ENCODE data around the gene PHKA2.
A peak's percentile ranks its signal among the peaks of the same experiment; 100 is the strongest.

Gene PHKA2

DNA sequence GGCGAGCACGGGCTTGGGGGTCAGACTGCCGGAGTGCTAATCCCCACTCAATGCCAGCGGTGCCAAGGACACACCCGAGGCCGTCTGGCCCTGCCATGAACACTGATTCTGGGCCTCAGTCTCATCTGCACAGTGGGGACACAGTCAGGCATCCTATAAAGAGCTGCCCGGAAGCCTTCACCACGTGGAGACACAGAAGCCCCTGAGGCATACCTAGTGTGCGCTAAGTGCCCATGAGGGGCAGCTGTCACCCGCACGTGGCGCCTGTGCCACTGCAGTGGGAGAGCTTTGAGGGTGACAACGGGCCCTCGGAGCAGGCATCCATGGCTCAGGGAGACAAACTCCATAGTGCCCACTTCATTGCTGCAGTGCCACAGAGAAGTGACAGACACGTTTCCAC lies 86.3 kb downstream of the PHKA2 start:
- TF ChIP-seq, protein P1, sequence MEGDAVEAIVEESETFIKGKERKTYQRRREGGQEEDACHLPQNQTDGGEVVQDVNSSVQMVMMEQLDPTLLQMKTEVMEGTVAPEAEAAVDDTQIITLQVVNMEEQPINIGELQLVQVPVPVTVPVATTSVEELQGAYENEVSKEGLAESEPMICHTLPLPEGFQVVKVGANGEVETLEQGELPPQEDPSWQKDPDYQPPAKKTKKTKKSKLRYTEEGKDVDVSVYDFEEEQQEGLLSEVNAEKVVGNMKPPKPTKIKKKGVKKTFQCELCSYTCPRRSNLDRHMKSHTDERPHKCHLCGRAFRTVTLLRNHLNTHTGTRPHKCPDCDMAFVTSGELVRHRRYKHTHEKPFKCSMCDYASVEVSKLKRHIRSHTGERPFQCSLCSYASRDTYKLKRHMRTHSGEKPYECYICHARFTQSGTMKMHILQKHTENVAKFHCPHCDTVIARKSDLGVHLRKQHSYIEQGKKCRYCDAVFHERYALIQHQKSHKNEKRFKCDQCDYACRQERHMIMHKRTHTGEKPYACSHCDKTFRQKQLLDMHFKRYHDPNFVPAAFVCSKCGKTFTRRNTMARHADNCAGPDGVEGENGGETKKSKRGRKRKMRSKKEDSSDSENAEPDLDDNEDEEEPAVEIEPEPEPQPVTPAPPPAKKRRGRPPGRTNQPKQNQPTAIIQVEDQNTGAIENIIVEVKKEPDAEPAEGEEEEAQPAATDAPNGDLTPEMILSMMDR (IDR thresholded peaks at IDR 0.05; ENCODE audit: low read depth, low read length), result no peak
- no peak overlapping the region for H3K4me3 ChIP-seq (ENCODE audit: low read depth, low read length)

DNA sequence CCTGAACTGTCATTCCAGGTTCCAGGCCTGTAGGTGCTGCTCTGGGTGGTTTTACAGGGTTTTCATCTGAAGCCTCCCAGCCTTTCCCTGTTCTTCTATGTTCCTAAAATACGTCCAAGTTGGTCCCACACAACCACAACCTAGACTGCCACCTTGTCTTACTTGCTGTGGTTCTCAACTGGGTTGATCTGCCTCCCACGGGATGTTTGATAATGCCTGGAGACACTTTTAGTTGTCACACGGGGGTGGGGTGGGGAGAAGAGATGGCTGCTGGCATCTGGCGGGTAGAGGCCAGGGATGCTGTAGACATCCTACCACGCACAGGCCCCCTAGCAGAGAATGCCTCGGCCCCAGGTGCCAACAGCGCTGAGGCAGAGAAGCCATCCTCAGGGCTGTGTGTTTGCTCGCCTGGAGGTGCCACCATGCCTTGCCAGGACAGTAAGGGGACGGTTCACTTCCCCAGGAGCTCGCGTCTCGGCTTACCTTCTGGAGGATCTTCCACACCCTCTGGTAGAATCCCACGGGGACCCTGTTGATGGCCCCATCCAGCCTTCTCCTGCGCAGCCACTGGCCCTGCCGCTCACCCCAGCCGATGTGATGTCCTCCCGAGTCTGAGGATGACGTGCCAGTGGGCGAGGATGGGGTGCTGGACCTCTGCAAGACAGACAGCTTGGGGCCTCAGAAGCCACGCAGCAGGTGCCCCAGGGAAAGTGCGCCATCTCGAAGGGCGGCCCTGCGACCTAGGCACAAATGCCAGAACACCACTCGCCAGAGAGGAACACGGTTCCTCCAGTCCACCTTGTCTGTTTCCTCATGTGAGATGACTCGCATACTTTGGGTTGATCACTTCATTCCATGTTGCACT lies 87.0 kb downstream of the PHKA2 start:
- TF ChIP-seq, protein P1 (IDR thresholded peaks at IDR 0.05; ENCODE audit: low read depth, low read length), result no peak

DNA sequence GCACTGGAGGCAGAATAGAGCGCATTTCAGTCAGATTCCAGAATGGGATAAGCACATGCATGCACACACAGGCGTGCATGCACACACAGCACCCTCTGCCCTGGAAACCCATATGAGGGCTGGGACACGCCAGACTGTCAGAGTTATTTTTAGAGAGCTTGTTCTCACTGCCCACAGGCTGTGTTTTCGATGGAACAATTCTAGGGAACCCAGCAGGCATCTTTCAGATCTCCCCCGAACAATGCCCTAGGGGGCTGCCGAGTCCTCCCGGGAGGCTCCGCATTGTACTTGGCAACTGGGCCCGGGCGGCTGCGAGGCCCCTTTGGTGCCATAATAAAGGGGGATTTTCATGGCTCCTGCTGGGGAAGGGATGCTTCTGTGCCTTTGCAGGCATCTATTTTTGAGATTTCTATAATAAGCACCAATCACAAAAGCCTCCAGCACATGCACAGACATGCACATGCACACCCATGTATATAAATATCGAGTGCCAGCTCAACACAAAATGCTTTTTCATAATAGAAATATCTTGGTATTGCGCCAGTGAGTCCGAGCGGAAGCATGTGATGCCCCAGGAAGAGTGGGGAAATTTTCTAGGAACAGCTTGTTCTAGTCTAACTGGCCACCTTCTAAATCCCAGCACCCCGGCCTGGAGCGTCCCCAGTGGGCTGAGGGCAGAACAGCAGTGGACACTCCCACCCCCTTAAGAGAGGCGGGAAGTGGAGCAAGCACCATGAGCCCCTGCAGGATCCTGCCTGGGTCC lies 88.5 kb downstream of the PHKA2 start:
- no peak overlapping the region for H3K4me3 ChIP-seq (ENCODE audit: low read depth, low read length)
- TF ChIP-seq, protein P1 (IDR thresholded peaks at IDR 0.05; ENCODE audit: low read depth, low read length), result peak; percentile 9; the same call in 1 of the 2 replicates

More for the DNA sequence above, 87.0 kb downstream of the PHKA2 start:
- H3K4me3 ChIP-seq (ENCODE audit: low read depth, low read length), result no peak overlapping the region

- no peak overlapping the region for H3K4me3 ChIP-seq (ENCODE audit: low read depth, low read length)
- TF ChIP-seq, protein P1 (IDR thresholded peaks at IDR 0.05; ENCODE audit: low read depth, low read length), result no peak
Observed at GRCh38 chrX:18894156-18894555, 89.8 kb downstream of the PHKA2 start.

GRCh38 chrX:18893536-18893935 lies 90.4 kb downstream of the PHKA2 start:
- no peak overlapping the region for H3K4me3 ChIP-seq (ENCODE audit: low read depth, low read length)
- TF ChIP-seq, protein P1 (IDR thresholded peaks at IDR 0.05; ENCODE audit: low read depth, low read length), result no peak

DNA sequence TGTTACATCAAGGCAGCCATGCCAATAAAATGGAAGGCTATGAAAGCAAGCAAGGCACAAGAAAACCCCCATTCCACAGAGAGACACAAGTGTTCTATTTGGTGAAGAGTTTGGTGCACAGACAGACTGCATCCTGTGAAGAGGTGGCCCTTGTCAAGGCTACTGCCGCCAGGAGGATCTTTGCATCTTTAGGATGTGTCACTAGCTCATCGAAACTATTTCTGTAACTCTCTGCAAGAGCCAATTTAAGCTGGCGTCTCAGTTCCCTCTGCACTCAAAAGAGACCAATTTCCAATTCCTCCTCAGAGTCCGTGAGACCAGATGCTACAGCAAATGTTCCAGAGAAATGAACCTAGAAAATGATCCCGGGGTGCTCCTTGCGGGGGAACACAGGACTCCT lies 91.0 kb downstream of the PHKA2 start:
- TF ChIP-seq, protein P1 (IDR thresholded peaks at IDR 0.05; ENCODE audit: low read depth, low read length), result no peak
- H3K4me3 ChIP-seq (ENCODE audit: low read depth, low read length), result no peak overlapping the region

- TF ChIP-seq, protein P1 (IDR thresholded peaks at IDR 0.05; ENCODE audit: low read depth, low read length), result no peak
- no peak overlapping the region for H3K4me3 ChIP-seq (ENCODE audit: low read depth, low read length)
Observed at GRCh38 chrX:18891548-18891945, 92.4 kb downstream of the PHKA2 start.

All from WI38 (cell line).